Hepatocyte (in vitro differentiated cells): ENCODE measurements around the gene CACNB4.

Experiments
- CTCF ChIP-seq: fragments of 200-600 bp; sonication (generic); IDR thresholded peaks from 2 replicates; pipeline ENCODE4 v1.5.1; 2016; ENCODE audit warnings: antibody characterized with exemption, mild to moderate bottlenecking; ENCODE audit not compliant: poor library complexity
- EZH2 ChIP-seq: fragments of 200-600 bp; sonication (generic); IDR thresholded peaks from 2 replicates; pipeline ENCODE4 v1.6.1; 2016; ENCODE audit warnings: antibody characterized with exemption, mild to moderate bottlenecking, borderline replicate concordance

- no peak for TF ChIP-seq CTCF
- TF ChIP-seq EZH2, result no peak
Observed at GRCh38 chr2:151840216-151841046, 258.4 kb downstream of the CACNB4 start.
